Right lobe of liver (tissue), 6 donors: ENCODE results near the gene FLOT2. TPM values are rescaled to one million over a fixed set of nuclear protein-coding genes. Genes with fewer than 3 reads are reported as not detected.

Experiments used
- ATAC-seq, 4 donors: fragments of 200-7000 bp; cut with Tn5 transposase; one replicate each; pipeline ENCODE4 v1.9.1; 2020; ENCODE audit warnings: mild to moderate bottlenecking in 4 of 4, moderate library complexity in 4 of 4
- DNase-seq, 3 donors: peaks; one replicate each; pipeline ENCODE4 v3.0.0-alpha.2; 2020
- H3K27ac ChIP-seq, 3 donors: fragments of 200-600 bp; one replicate each; pipeline ENCODE4 v1.8.0; 2022
- H3K27me3 ChIP-seq, 2 donors: fragments of 200-600 bp; one replicate each; pipeline ENCODE4 v1.8.0; 2022
- H3K36me3 ChIP-seq, 4 donors: fragments of 200-600 bp; sonication (generic) in 1 of 4; one replicate each; pipeline versions ENCODE4 v1.5.1 to v1.8.0; 2017 to 2022; ENCODE audit warnings: control low read depth in 1 of 4
- H3K4me1 ChIP-seq, 4 donors: fragments of 200-600 bp; sonication (generic) in 1 of 4; one replicate each; pipeline versions ENCODE4 v1.5.1 to v1.8.0; 2017 to 2022; ENCODE audit warnings: control low read depth in 1 of 4
- H3K4me3 ChIP-seq, 3 donors: fragments of 200-600 bp; one replicate each; pipeline ENCODE4 v1.8.0; 2022
- H3K9me3 ChIP-seq, 4 donors: fragments of 200-600 bp; sonication (generic) in 1 of 4; one replicate each; pipeline versions ENCODE4 v1.5.1 to v1.8.0; 2017 to 2022; ENCODE audit warnings: control low read depth in 1 of 4
- CTCF ChIP-seq, 4 donors: fragments of 200-600 bp in 3 of 4; fragments of 450-650 bp in 1 of 4; IDR thresholded peaks; one replicate each; pipeline versions ENCODE4 v1.5.1 to v1.8.0; 2016 to 2022; ENCODE audit warnings: antibody characterized with exemption in 4 of 4, mild to moderate bottlenecking in 2 of 4
- POLR2A ChIP-seq: fragments of 450-650 bp; IDR thresholded peaks from one replicate; pipeline ENCODE4 v1.6.1; 2017; ENCODE audit warnings: antibody characterized with exemption, mild to moderate bottlenecking
- WGBS: methylation state at CpG from one replicate; pipeline ENCODE4 v1.1.6; 2018; ENCODE audit warnings: low coverage, low lambda C conversion rate; ENCODE audit not compliant: insufficient coverage; ENCODE audit errors: missing lambda C conversion rate; 5-methylcytosine and 5-hydroxymethylcytosine counted together
- intact Hi-C, 2 donors: fragments of 100-400 bp; cut with DNase I; formaldehyde crosslinking; loops; one replicate each; pipeline versions ENCODE4 v1.11.2 to v1.14.1; 2022
- total RNA-seq, 6 experiments: library from RNA; depleted of rRNA in 2 of 6; stranded (reverse); fragments of >200 nt in 2 of 6; fragmentation: NEBNext Ultra II Directional in 3 of 6; extraction: Animal tissue kit (Norgen Biotek cat#: 25700) in 3 of 6; gene quantifications; one replicate each; pipeline versions ENCODE4 v1.1.0 to v1.2.4, GENCODE V29; 2016 to 2023
- donor health status: DM: no; HTN: yes; CAD: no.
- donor health status: DM: no; HTN: no; CAD: no.
- donor health status: DM: no; HTN: no; CAD: no.
- donor health status: DM: no; HTN: yes; CAD: no.
- donor health status: DM: no; HTN: yes; CAD: no.

The FLOT2 gene
- total RNA-seq, 6 experiments from 2014 or later = 64.9 to 131 (median 82.8) TPM

GRCh38 chr17:28881533-28882056 lies 15.9 kb downstream of the FLOT2 start:
- H3K27ac ChIP-seq = no peak overlapping the region
- ATAC-seq (no peak), DNase-seq (no peak)
- no peaks in the 10 kb centered on the region for H3K4me1 ChIP-seq
- peaks cover 12 to 63% (median 32%) of the 10 kb centered on the region in 4 donors for H3K36me3 ChIP-seq
- H3K9me3 ChIP-seq = no peaks in the 10 kb centered on the region
- no peaks in the 10 kb centered on the region for H3K27me3 ChIP-seq
- H3K4me3 ChIP-seq = no peak overlapping the region
- TF ChIP-seq POLR2A = no peak
- TF ChIP-seq CTCF (IDR thresholded peaks at IDR 0.05) = no peak
- intact Hi-C loops = no loop called here
- WGBS = no CpG with 5 or more reads among the region's 17 CpGs

GRCh38 chr17:28880572-28880945 lies 17.0 kb downstream of the FLOT2 start:
- H3K9me3 ChIP-seq = no peaks in the 10 kb centered on the region
- no peaks in the 10 kb centered on the region for H3K27me3 ChIP-seq
- ATAC-seq = no peak
- no peak for DNase-seq
- intact Hi-C loops = no loop called here
- TF ChIP-seq CTCF (IDR thresholded peaks at IDR 0.05) (no peak), POLR2A (no peak)
- no CpG with 5 or more reads among the region's 10 CpGs for WGBS
- no peak overlapping the region for H3K27ac ChIP-seq
- H3K4me3 ChIP-seq = no peak overlapping the region
- H3K36me3 ChIP-seq = peaks cover 12 to 57% (median 31%) of the 10 kb centered on the region in 4 donors
- no peaks in the 10 kb centered on the region for H3K4me1 ChIP-seq

- no peaks in the 10 kb centered on the region for H3K9me3 ChIP-seq
- no peak for ATAC-seq
- H3K36me3 ChIP-seq = peaks cover 12 to 54% (median 27%) of the 10 kb centered on the region in 4 donors
Observed at GRCh38 chr17:28879886-28880571, 17.5 kb downstream of the FLOT2 start.

GRCh38 chr17:28878981-28879380 lies 18.6 kb downstream of the FLOT2 start:
- no peak for TF ChIP-seq POLR2A
- TF ChIP-seq CTCF (IDR thresholded peaks at IDR 0.05) = peak in 3 of 4 donors; percentile 12 to 31 (median 16)
- WGBS = 80% methylated on average over 1 of the region's 4 CpGs
- ATAC-seq = peak; percentile 47 to 69 (median 55)

More at GRCh38 chr17:28879886-28880571, 17.5 kb downstream of the FLOT2 start:
- no peak overlapping the region for H3K27ac ChIP-seq
- no peaks in the 10 kb centered on the region for H3K4me1 ChIP-seq
- intact Hi-C loops = no loop called here
- no peaks in the 10 kb centered on the region for H3K27me3 ChIP-seq
- H3K4me3 ChIP-seq = no peak overlapping the region
- 54% methylated on average over 4 of the region's 9 CpGs for WGBS
- no peak for DNase-seq
- TF ChIP-seq CTCF (IDR thresholded peaks at IDR 0.05) (no peak), POLR2A (no peak)

More at GRCh38 chr17:28878981-28879380, 18.6 kb downstream of the FLOT2 start:
- H3K9me3 ChIP-seq = no peaks in the 10 kb centered on the region
- no peak for DNase-seq
- no peak overlapping the region for H3K4me3 ChIP-seq
- no peak overlapping the region for H3K27ac ChIP-seq
- no peaks in the 10 kb centered on the region for H3K27me3 ChIP-seq
- intact Hi-C loops = no loop called here
- peaks cover 12 to 46% (median 24%) of the 10 kb centered on the region in 4 donors for H3K36me3 ChIP-seq
- H3K4me1 ChIP-seq = no peaks in the 10 kb centered on the region
